ENCODE measurements around the gene RBMY1E.
"Not testable (repeated sequence)": the region's sequence is repeated elsewhere in the genome, so short reads cannot be mapped to it uniquely, and the experiment has no call there.

RBMY1E gene

DNA sequence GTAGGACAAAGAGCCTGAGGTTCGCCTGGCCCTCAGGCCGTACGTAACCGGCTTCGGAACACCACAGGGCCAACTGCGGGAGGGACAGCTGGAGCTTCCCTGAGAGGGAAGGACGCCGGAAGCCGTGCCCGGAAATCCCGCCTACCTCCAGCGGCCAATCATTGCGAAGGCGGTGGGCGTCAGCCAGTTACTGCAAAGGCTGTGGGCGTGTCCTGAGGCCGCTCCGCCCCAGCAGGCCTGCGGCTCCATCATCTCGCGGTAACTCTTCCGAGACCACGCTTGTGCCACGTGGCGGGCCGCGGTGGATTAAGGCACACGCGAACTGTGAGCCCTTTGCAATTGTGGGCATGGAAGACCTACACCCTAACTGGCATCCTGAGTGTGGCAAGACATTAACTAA, at the start of gene RBMY1E:
Gene RBMY1E, minus strand, starts transcription at position 101 of the 400 bp plus-strand sequence. CDS start 1,978 bp downstream, outside the sequence.
- H3K4me3 ChIP-seq (ENCODE audit: low read depth, low read length), result not testable (repeated sequence)

DNA sequence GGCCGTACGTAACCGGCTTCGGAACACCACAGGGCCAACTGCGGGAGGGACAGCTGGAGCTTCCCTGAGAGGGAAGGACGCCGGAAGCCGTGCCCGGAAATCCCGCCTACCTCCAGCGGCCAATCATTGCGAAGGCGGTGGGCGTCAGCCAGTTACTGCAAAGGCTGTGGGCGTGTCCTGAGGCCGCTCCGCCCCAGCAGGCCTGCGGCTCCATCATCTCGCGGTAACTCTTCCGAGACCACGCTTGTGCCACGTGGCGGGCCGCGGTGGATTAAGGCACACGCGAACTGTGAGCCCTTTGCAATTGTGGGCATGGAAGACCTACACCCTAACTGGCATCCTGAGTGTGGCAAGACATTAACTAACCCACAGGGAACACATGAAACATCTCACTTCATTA, 23.4 kb downstream of the RBMY1E start, which contains the start of gene RBMY1D:
Gene RBMY1D, minus strand, starts transcription at position 101 of the 400 bp plus-strand sequence. CDS start 2,013 bp downstream, outside the sequence.
- not testable (repeated sequence) for H3K4me3 ChIP-seq (ENCODE audit: low read depth, low read length)

DNA sequence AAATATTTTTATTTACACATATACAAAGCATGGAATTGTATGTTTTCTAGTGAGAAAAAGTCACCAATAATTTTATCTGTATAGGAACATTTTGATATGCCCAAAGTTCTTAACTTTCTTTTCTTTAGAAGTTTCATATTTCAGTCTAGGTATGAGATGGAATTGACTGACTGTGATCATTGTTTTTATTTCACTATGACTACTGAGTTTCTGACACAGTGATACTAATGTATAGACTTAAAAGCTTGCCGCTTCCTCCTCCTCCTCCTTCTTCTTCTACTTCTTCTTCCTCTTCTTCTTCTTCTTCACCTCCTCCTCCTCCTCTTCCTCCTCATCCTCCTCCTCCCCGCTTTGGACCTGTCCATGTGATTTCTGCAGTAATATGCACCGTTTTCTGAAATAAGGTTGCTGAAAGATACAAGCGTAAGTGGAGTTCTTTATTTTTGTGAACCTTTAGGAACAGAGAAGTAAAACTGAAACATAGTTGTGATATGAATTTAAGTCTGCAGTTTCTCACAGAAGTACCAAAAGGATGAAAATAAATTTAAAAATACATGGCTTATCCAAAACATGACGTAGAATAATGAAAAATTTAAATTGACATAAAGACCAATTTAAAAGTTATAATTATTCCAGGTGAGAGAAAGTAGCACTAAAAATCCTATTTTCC, 48.3 kb downstream of the RBMY1E start:
- H3K4me3 ChIP-seq (ENCODE audit: low read depth, low read length), result not testable (repeated sequence)

Measured in iPS-11a (cell line).